Measurements from ENCODE around the gene MMD2.
A peak's percentile ranks its signal among the peaks of the same experiment; 100 is the strongest.

Gene MMD2

GRCh38 chr7:4889682-4890081 is 69.3 kb downstream of the MMD2 start:
- Histone ChIP-seq H3K9me3 (ENCODE audit: control insufficient read depth, low read depth, low read length) (no peaks in the 10 kb centered on the region), H3K9ac (ENCODE audit: low read length) (no peak overlapping the region), H3K27me3 (ENCODE audit: control insufficient read depth, insufficient read depth, low read length) (no peaks in the 10 kb centered on the region), H3K36me3 (ENCODE audit: control insufficient read depth, low read depth, low read length) (no peaks in the 10 kb centered on the region), H3K4me3 (ENCODE audit: low read length) (no peak overlapping the region), H3K27ac (ENCODE audit: low read length) (no peak overlapping the region), H3K4me1 (ENCODE audit: control insufficient read depth, low read depth, low read length) (no peaks in the 10 kb centered on the region)

DNA sequence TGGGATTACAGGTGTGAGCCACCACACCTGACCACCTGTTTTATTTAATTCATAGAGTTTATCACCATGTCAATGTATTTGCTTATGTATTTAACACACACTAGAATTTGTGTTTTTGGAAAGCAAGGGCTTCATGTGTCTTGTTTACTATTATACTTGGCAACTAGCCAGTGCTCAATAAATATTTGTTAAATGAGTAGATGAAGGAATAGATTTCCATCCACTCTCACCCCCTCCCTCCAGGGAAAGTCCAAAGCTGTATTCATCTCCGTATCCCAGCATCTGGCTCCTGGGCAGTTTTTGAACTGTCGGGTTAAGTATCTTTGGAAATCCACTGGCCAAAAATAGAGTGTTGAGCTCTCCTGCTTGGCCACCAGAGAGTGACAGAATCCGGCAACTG is 70.8 kb downstream of the MMD2 start:
- Histone ChIP-seq H3K36me3 (ENCODE audit: control insufficient read depth, low read depth, low read length) (no peaks in the 10 kb centered on the region), H3K27me3 (ENCODE audit: control insufficient read depth, insufficient read depth, low read length) (no peaks in the 10 kb centered on the region), H3K4me3 (ENCODE audit: low read length) (no peak overlapping the region), H3K4me1 (ENCODE audit: control insufficient read depth, low read depth, low read length) (no peaks in the 10 kb centered on the region), H3K9ac (ENCODE audit: low read length) (no peak overlapping the region), H3K9me3 (ENCODE audit: control insufficient read depth, low read depth, low read length) (no peaks in the 10 kb centered on the region), H3K27ac (ENCODE audit: low read length) (no peak overlapping the region)

GRCh38 chr7:4886671-4887070 is 72.3 kb downstream of the MMD2 start:
- H3K27ac ChIP-seq (ENCODE audit: low read length), result no peak overlapping the region
- no peak overlapping the region for H3K4me3 ChIP-seq (ENCODE audit: low read length)
- H3K4me1 ChIP-seq (ENCODE audit: control insufficient read depth, low read depth, low read length), result peaks cover 3% of the 10 kb centered on the region
- no peaks in the 10 kb centered on the region for H3K9me3 ChIP-seq (ENCODE audit: control insufficient read depth, low read depth, low read length)
- peaks cover 12% of the 10 kb centered on the region for H3K27me3 ChIP-seq (ENCODE audit: control insufficient read depth, insufficient read depth, low read length)
- H3K9ac ChIP-seq (ENCODE audit: low read length), result no peak overlapping the region
- H3K36me3 ChIP-seq (ENCODE audit: control insufficient read depth, low read depth, low read length), result no peaks in the 10 kb centered on the region

DNA sequence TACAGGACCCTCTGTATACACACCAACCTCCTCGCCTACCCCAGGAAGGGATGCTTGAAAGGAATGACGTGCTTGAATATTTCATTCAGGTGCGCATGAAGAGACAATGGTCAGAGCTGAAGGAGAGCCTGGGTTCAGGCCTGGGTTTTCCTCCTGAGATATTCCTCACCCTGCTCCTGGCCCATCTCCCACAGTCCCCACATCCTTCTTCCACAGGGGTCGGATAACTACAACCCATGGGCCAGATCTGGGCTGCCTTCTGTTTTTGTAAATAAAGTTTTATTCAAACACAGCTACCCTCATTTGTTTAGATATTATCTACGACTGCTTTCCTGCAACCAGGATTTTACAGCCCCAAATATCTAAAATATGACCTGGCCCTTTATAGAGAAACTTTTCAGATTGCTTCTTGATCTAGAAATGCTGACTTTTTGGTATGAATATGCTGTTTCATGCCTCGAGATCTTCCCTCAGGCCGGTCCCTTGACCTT is 73.6 kb downstream of the MMD2 start:
- no peaks in the 10 kb centered on the region for H3K36me3 ChIP-seq (ENCODE audit: control insufficient read depth, low read depth, low read length)
- peaks cover 3% of the 10 kb centered on the region for H3K4me1 ChIP-seq (ENCODE audit: control insufficient read depth, low read depth, low read length)
- H3K4me3 ChIP-seq (ENCODE audit: low read length), result no peak overlapping the region
- H3K27me3 ChIP-seq (ENCODE audit: control insufficient read depth, insufficient read depth, low read length), result peaks cover 14% of the 10 kb centered on the region
- no peaks in the 10 kb centered on the region for H3K9me3 ChIP-seq (ENCODE audit: control insufficient read depth, low read depth, low read length)
- no peak overlapping the region for H3K27ac ChIP-seq (ENCODE audit: low read length)
- H3K9ac ChIP-seq (ENCODE audit: low read length), result no peak overlapping the region

DNA sequence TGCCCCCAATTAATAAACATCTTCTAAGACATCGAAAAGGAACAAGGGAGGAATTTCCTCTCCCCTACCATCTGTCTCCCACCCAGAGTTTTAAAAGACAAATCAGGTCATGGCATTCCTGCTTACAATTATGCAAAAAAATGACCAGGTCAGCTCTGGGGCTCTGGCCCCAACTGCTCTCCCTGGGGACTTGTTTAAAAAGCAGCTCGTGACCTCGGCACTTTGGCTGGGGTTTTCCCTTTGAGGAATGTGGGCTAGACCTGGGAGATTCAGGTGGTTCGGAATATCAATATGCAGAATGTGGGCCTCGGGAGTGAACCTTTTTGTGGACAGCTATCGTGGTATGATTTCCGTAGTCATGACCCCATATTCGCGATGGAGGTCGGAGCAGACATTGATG is 74.8 kb downstream of the MMD2 start:
- Histone ChIP-seq H3K9me3 (ENCODE audit: control insufficient read depth, low read depth, low read length) (no peaks in the 10 kb centered on the region), H3K27me3 (ENCODE audit: control insufficient read depth, insufficient read depth, low read length) (peaks cover 14% of the 10 kb centered on the region), H3K36me3 (ENCODE audit: control insufficient read depth, low read depth, low read length) (no peaks in the 10 kb centered on the region), H3K4me3 (ENCODE audit: low read length) (no peak overlapping the region), H3K4me1 (ENCODE audit: control insufficient read depth, low read depth, low read length) (peaks cover 3% of the 10 kb centered on the region), H3K9ac (ENCODE audit: low read length) (no peak overlapping the region), H3K27ac (ENCODE audit: low read length) (no peak overlapping the region)

DNA sequence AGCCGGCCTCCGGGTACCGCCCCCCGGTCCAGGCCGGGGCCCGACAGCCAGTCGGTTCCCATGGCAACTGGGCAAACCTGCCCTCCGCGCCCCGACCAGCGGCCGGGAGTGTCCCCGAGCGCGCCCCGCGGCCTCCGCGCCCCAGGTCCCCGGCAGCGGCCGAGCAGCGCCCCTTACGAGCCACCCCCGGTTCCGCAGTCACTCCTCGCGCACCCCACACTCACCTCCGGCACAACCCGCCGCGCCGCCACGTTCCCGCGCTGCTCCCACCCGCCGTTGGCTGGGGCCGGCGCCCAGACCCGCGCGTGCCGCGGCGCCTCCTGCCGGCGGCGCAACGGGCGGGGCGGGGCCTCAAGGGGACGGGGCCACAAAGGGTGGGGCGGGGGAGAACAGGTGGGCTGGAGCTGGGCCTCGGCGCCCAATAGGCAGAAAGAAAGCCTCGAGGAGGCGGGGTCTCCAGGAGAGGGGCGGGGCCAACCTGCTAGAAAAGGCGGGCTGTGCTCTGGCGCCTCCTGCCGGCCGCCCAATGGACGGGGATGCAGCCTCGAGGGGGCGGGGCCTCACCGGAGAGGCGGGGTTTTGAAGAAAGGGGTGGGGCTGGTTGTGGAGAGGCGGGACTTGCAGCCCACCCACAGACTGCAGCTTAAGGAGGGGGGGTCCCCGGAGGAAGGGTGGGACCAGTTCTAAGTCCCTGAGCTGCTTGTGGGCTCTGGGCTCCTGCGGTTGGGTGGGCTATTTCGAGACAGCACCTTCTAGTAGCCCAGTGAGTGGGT is 75.4 kb downstream of the MMD2 start, which contains the start of gene RADIL:
Gene RADIL, minus strand, starts transcription at position 345 of the 773 bp plus-strand sequence. CDS start 5,577 bp downstream, outside the sequence.
- Histone ChIP-seq H3K9ac (ENCODE audit: low read length) (peak within 1 kb of the TSS; percentile 50), H3K4me3 (ENCODE audit: low read length) (peak within 1 kb of the TSS; percentile 53), H3K4me1 (ENCODE audit: control insufficient read depth, low read depth, low read length) (peaks cover 3% of the 10 kb centered on the region), H3K36me3 (ENCODE audit: control insufficient read depth, low read depth, low read length) (no peaks in the 10 kb centered on the region), H3K9me3 (ENCODE audit: control insufficient read depth, low read depth, low read length) (no peaks in the 10 kb centered on the region), H3K27me3 (ENCODE audit: control insufficient read depth, insufficient read depth, low read length) (peaks cover 14% of the 10 kb centered on the region), H3K27ac (ENCODE audit: low read length) (no peak within 1 kb of the TSS)

DNA sequence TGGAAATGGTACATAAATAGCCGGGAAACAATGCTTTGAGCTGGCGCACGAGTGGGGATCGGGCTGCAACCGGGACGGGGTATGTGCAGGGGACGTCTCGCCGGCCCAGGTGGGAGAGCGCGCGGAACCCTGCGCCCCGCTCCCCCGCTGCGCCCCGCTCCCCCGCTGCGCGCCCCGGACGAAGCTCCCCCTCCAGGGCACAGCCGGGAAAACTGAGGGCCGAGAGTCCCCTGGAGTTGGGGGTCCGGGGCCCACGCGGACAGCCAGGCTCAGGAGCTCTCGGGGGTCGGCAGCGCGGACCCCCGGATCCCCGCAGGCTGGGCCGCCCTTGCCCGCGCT is 76.0 kb downstream of the MMD2 start:
- Histone ChIP-seq H3K9ac (ENCODE audit: low read length) (peak overlapping the region; percentile 50), H3K27ac (ENCODE audit: low read length) (no peak overlapping the region), H3K4me3 (ENCODE audit: low read length) (peak overlapping the region; percentile 53), H3K4me1 (ENCODE audit: control insufficient read depth, low read depth, low read length) (peaks cover 3% of the 10 kb centered on the region), H3K9me3 (ENCODE audit: control insufficient read depth, low read depth, low read length) (no peaks in the 10 kb centered on the region), H3K36me3 (ENCODE audit: control insufficient read depth, low read depth, low read length) (no peaks in the 10 kb centered on the region), H3K27me3 (ENCODE audit: control insufficient read depth, insufficient read depth, low read length) (peaks cover 14% of the 10 kb centered on the region)

GRCh38 chr7:4882169-4883032 is 76.6 kb downstream of the MMD2 start:
- no peak overlapping the region for H3K27ac ChIP-seq (ENCODE audit: low read length)
- H3K4me1 ChIP-seq (ENCODE audit: control insufficient read depth, low read depth, low read length), result peaks cover 3% of the 10 kb centered on the region
- no peaks in the 10 kb centered on the region for H3K9me3 ChIP-seq (ENCODE audit: control insufficient read depth, low read depth, low read length)
- H3K9ac ChIP-seq (ENCODE audit: low read length), result peak overlapping the region; percentile 50
- H3K4me3 ChIP-seq (ENCODE audit: low read length), result peak overlapping the region; percentile 53
- H3K27me3 ChIP-seq (ENCODE audit: control insufficient read depth, insufficient read depth, low read length), result peaks cover 14% of the 10 kb centered on the region
- no peaks in the 10 kb centered on the region for H3K36me3 ChIP-seq (ENCODE audit: control insufficient read depth, low read depth, low read length)

GRCh38 chr7:4880218-4880617 is 78.8 kb downstream of the MMD2 start:
- Histone ChIP-seq H3K4me1 (ENCODE audit: control insufficient read depth, low read depth, low read length) (peaks cover 3% of the 10 kb centered on the region), H3K27ac (ENCODE audit: low read length) (no peak overlapping the region)

GRCh38 chr7:4879396-4880081 is 79.4 kb downstream of the MMD2 start:
- no peak overlapping the region for H3K27ac ChIP-seq (ENCODE audit: low read length)
- H3K36me3 ChIP-seq (ENCODE audit: control insufficient read depth, low read depth, low read length), result no peaks in the 10 kb centered on the region
- no peak overlapping the region for H3K9ac ChIP-seq (ENCODE audit: low read length)
- H3K9me3 ChIP-seq (ENCODE audit: control insufficient read depth, low read depth, low read length), result no peaks in the 10 kb centered on the region
- no peak overlapping the region for H3K4me3 ChIP-seq (ENCODE audit: low read length)
- peaks cover 14% of the 10 kb centered on the region for H3K27me3 ChIP-seq (ENCODE audit: control insufficient read depth, insufficient read depth, low read length)
- H3K4me1 ChIP-seq (ENCODE audit: control insufficient read depth, low read depth, low read length), result peaks cover 3% of the 10 kb centered on the region

More at GRCh38 chr7:4880218-4880617, 78.8 kb downstream of the MMD2 start:
- Histone ChIP-seq H3K9me3 (ENCODE audit: control insufficient read depth, low read depth, low read length) (no peaks in the 10 kb centered on the region), H3K9ac (ENCODE audit: low read length) (no peak overlapping the region), H3K27me3 (ENCODE audit: control insufficient read depth, insufficient read depth, low read length) (peaks cover 14% of the 10 kb centered on the region), H3K4me3 (ENCODE audit: low read length) (no peak overlapping the region), H3K36me3 (ENCODE audit: control insufficient read depth, low read depth, low read length) (no peaks in the 10 kb centered on the region)

Data from iPS-18a (cell line).